Sciatic nerve (tissue), 2 donors: ENCODE results near the gene MSI1. TPM values are rescaled to one million over a fixed set of nuclear protein-coding genes. Genes with fewer than 3 reads are reported as not detected.

Experiments
- ATAC-seq: fragments of 200-7000 bp; cut with Tn5 transposase; one replicate; pipeline ENCODE4 v1.9.1; 2020; ENCODE audit warnings: mild to moderate bottlenecking, moderate library complexity
- DNase-seq: peaks from one replicate; pipeline ENCODE4 v3.0.0-alpha.2; 2020; ENCODE audit warnings: low spot score
- intact Hi-C: fragments of 100-400 bp; cut with DNase I; formaldehyde crosslinking; loops from one replicate; pipeline ENCODE4 v1.14.2; 2022
- total RNA-seq: library from RNA; stranded (reverse); fragmentation: NEBNext Ultra II Directional; extraction: Animal tissue kit (Norgen Biotek cat#: 25700); gene quantifications from one replicate; pipeline ENCODE4 v1.2.1, GENCODE V29; 2021
- donor health status: DM: no; HTN: no; CAD: no.
- donor health status: DM: no; HTN: no; CAD: no.

The MSI1 gene
- total RNA-seq, 1 donor from 2014 or later = 2.2 TPM

DNA sequence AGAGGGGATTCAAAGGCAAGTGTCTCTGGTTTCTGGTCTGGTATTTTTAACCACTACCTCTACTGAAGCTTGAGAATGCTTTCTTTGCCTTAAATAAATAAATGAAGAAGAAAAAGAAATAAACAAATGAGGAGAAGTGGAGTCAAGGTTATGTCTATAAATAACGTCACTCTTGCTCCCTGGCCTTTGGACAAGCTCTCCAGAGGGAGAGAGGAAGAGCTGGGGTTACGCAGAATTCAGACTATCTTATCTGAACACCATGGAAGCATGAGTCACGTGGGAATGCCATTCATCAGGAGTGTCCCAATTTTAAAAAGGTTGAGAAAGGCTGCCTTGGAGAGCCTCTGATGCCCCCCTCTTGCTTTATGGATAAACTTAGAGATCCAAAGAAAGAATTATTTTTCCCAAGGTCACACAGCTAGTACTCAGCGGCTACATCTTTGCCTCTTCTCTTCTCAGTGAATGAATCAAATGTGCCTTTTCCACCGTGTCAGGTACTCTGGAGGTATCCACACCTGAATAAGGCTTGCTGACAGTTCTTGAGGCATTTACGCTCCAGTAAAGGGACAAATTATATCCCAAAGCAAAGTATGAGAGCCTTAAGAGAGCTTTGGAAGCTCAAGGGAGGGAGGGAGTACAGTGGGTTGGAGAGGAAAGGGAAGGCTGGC lies 12.9 kb upstream of the MSI1 start:
- DNase-seq (no peak), ATAC-seq (no peak)
- intact Hi-C loops = no loop called here

DNA sequence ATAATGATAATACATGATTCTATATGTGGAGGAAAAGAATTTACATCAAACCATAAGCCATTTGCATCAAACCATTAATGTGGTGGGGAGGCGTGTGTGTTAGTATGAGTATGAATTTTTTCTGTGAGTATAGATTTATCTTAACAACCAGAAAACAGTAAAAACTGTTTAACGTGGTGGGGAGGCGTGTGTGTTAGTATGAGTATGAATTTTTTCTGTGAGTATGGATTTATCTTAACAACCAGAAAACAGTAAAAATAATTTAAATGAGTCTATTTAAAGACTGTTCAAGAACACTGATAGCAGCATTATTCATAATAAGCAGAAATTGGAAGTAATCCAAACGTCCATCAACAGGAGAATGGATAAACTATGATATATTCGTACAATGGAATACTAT lies 9.1 kb upstream of the MSI1 start:
- DNase-seq = no peak
- intact Hi-C loops = no loop called here
- no peak for ATAC-seq

DNA sequence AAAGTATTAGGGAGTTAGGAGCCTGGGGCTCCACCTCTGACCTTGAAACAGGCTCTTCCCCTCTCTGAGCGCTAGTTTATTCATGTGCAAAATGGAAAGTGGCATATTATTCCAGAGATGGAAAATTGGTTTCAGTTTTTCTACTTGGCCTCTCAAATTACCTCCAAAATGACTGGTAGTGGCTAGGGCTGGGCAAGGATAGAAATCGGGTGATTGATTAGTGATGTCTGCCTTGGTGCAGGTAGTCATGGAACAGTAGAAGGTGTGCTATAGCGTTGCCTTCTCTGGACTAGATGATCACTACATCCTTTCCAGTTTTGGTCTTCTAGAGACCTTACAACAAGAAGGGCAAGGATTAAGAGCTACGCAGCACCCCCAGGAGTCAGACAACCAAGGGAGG lies 8.6 kb upstream of the MSI1 start:
- intact Hi-C loops = no loop called here
- ATAC-seq = no peak
- DNase-seq = no peak

DNA sequence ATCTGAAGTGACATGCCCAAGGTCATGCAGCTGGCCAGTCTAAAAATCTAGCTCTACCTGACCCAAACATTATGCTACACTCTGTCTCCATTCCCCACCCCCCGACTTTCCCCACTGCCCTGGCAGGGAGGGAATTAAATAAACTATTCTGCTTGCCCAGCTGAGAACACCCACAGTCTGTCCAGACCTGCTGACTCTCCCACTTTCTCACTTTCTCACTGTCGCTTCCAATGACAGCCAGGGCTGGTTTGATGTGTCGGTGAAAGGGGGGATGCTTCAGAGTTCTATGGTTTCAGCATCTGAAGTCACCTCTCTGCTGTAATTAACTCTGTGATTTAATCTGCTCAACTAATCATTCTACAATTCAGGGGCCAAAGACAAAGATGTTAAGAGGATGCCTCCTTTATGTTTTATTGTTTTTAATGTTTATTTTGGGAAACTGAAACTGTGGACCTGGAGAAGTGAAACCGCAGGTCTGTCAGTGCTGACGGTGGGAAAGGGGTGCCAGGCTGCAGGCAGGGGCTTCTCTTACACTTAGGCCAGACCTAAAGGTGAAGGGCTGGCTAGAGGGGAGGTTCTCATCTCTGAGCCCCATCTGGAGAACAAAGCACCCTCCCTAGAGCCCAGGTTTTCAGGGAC lies 8.1 kb upstream of the MSI1 start:
- intact Hi-C loops = no loop called here
- DNase-seq (no peak), ATAC-seq (no peak)

DNA sequence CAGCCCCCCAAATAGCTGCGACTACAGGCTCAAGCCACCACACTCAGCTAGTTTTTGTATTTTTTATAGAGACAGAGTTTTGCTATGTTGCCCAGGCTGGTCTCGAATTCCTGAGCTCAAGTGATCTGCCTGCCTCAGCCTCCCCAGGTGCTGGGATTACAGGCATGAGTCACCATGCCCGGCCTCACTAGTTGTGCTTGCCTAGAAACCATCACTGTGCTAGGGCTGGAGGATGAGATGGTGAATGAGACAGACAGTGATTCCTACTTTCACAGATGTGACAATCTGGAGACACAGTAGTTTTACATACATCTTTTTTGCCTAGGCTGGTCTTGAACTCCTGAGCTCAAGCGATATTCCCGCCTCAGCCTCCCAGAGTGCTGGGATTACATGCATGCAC lies 7.5 kb upstream of the MSI1 start:
- no peak for DNase-seq
- intact Hi-C loops = no loop called here
- no peak for ATAC-seq

DNA sequence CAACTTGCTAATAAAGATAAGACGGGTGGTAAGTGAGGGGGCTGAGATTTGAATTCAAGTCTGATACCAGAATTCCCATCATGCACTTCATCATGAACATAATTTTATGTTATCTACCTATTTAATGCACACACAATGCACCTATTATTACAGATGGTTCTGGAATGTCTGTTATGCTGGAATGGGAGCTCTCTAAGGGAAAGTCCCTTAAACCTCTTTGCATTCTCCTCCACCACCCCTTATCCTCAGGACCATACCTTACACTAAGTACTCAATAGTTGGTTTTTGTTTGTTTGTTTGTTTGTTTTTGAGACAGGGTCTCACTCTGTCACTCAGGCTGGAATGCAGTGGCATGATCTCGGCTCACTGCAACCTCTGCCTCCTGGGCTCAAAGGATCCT lies 7.0 kb upstream of the MSI1 start:
- ATAC-seq (no peak), DNase-seq (no peak)
- intact Hi-C loops = no loop called here

DNA sequence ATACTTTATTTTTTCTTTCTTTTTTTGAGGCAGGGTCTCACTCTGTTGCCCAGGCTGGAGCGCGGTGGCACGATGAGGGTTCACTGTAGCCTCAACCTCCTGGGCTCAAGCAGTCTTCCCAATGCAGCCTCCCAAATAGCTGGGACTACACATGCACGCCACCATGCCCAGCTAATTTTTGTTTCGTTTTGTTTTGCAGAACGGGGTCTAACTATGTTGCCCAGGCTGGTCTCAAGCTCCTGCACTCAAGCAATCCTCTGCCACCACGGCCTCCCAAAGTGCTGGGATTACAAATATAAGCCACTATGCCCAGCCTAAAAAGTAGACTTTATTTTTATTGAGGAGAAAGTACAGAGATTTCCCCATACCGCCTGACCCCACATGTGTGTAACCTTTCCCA lies 4.7 kb upstream of the MSI1 start:
- intact Hi-C loops = no loop called here
- DNase-seq (no peak), ATAC-seq (no peak)

DNA sequence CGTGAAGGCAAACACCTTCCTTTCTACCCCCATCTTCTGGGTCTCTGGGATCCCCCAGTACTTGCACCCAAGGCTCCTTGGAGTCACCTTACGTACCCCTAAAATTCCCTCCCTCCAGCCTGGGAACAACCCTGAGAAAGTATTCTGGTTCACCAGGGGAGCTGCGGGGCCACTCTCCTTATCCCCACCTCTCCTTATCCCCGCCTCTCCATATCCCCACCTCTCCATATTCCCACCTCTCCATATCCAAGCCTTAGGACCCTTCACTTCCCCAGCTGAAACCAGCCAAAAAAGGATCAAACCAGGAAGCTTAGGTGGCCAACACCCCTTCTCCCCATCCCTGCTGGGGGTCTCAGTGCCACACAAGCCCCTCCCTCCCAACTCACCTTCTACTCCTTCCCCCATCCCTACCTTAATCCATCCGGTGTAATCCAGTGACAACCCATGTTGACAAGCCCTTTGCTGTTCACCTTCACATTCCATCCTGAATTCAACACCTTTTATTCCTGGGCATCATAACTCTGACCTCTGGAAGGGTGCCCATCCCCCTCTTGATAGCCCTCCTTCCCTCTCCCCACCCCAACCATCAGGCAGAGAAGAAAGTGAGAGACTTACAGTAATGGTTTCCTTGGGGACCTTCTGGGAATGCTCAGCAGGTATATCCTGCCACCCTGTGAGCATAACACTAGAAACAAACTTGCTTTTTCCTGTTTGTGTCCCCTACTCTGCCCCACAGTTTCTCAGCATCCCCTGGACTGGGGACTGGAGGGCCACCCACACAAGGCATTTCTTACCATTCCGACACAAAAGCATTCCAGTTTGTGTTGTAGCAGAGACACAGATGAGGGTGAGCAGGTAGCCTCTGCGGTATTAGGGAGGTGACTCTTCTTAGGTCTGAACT lies 1.6 kb upstream of the MSI1 start:
- no peak for ATAC-seq
- no peak for DNase-seq
- intact Hi-C loops = no loop called here

DNA sequence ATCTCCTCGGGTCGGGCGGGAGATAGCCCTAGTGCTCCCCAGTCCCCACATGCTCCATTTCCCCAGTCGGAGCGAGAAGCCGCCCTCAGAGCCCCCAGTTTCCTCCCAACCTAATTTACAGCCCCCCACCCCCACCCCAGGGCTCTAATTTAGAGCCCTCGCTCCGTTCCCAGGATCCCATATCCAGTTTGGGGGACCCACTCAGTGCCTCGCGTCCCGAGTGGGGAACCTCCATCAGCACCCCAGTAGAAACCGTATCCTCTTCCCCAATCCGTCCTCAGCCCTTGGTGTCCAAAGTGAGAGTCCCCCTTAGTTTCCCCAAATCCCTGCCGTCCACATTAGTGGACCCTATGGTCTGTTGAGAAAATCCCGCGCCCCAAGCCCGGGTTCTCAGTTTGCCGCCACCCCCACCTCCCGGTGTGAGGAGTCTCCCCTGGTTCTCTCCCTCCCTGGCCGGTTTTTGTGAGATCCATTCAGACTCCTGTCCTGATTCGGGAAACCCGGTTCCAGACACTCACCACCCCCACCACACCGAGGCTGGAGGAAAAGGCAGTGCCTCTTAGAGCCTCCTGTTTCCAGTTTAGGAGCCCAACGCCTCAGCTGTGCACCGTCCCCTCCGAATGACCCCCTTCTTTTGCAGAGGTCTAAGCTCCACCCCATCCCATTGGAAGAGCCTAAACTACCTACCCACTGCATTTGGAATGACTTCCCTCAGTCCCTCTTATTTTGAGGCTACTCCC lies 809 bp upstream of the MSI1 start:
- no peak for ATAC-seq
- no peak for DNase-seq
- intact Hi-C loops = no loop called here

DNA sequence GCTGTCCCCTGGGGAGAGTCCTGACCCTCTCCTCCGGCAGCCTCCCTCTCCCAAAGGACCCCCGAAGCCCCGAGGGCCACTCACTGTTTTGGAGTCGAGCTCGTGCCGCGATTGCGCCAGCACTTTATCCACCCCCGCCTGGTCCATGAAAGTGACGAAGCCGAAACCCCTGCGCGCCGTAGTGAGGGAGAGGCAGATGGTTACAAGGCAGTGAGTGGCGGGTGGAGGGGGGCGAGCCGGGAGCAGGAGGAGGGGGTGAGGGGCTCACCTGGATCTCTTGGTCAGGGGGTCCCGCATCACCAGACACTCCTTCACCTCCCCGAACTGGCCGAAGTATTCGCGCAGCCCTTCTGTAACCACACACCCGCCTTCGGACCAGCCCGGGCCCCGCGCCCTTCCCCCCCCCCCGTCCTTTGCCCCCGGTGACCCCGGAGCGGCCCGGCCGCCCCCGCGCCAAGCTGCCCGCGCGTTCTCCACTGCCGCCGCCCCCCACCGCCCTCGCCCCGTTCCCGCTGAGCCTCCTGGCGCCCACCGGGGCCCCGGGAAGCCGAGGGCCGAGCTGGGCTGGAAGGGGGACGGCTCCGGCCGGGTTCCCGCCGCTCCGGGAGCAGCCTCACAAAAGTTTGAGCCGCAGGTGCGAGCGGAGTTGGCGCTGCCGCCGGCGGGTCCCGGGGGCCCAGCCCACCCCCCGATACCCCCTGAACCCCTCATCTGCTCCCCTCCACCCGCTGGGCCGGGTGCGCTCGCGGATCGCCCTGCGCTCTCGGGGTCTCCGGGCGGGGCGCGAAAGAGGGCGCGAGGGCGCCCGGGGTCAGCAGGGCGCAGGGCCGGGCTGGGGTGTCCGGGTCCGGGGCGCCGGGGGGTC lies 808 bp downstream of the MSI1 start:
- ATAC-seq (peak; percentile 57), DNase-seq (no peak)
- intact Hi-C loops = no loop called here

DNA sequence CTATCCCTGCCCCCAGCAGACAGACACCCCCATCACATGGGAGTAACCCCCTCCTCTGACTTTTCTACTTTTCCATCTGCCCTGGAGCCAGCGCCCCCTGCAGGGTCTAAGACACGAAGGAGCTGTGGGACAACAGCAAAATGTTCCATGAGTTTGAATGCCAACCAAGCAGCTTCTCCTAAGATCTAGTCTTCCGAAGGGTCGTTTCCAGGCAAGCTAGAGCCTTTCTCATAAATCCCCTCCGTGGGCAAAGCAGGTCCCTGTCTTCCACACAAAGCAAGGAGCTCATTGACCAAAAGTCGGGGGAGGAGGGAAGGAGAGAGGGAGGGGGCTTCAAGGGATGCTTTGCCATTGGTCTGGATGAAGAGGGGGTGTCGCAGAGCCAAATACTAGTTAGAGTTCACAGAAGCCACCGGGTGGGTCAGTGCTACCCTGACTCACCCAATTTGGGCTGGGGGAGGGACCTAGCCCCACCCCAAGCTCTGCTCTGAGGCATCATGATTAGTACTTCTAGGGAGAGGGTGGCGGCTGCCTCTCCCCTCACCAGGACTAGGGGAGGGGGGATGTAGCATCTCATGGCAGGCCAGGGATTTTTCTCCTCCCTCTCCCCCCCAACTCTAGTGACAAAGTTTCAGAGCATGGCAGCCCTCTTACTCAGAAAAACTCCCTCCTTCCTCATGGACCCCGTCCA lies 1.6 kb downstream of the MSI1 start:
- DNase-seq (no peak), ATAC-seq (peak; percentile 25)
- intact Hi-C loops = no loop called here

DNA sequence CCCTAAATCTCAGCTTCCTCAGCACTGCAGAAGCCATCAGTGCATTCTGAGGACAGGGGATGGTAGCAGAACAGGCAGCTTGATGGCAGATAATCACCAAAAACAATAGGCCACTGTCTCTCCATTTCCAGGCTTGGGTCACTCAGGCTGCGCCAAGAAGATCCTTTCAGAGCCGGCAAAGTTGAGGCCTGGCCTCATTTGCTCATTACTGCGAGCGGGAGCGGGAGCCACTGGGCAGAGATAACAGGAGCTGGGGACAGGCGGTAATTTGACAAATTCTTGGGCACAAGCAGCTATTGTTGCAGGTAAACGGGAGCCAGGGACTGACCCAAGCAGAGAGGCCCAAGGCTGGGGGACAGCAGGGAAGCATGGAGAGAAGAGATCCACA lies 2.1 kb downstream of the MSI1 start:
- ATAC-seq (no peak), DNase-seq (no peak)
- intact Hi-C loops = no loop called here

DNA sequence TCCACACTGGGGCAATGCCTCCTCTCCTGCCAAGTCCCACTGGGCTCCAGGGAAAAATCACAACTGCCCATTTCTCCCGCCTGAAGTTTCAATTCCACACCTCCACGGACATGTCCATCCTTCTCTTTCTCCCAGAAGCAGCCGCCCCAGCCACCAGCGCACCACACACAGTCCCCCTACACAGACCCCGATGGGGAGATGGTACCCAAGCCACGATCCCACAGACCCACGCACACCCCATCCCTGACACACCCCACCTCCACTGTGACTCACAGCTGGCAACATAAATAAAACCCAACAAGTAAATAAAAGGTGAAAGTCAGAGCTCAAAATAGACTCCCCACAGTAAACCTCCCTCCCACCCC lies 2.6 kb downstream of the MSI1 start:
- ATAC-seq (no peak), DNase-seq (no peak)

DNA sequence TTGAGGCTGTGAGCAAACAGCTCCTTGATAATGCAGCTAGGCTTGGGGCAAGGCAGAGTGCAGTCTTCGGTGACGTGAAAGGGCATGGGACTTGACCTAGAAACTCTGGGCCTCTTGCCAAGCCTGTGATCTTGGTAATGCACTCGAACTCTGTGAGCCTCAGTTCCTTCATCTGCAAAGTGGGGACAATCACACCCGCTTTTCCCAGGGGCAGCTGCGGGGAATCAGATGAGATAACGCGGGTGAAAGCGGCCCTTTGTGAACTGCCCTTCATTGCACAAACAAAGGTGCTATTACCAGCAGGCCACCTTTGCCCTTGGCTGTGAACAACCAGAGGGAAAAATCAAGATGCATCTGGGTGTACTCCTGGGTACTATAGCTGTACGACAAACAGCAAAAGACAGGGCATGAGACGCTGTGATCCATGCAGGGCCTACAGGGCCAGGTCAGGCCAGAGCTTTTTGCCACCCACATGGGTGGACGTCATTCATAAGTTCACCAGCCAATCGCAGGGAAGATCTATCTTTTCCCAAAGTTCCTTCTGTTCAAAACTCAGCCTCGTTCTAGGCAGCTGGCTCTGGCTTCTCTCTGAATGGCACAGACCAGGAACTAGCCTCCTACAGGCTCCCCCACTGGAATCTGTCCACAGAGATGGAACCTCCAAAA lies 3.2 kb downstream of the MSI1 start:
- intact Hi-C loops = no loop called here

More for the DNA sequence above, 2.6 kb downstream of the MSI1 start:
- intact Hi-C loops = no loop called here

DNA sequence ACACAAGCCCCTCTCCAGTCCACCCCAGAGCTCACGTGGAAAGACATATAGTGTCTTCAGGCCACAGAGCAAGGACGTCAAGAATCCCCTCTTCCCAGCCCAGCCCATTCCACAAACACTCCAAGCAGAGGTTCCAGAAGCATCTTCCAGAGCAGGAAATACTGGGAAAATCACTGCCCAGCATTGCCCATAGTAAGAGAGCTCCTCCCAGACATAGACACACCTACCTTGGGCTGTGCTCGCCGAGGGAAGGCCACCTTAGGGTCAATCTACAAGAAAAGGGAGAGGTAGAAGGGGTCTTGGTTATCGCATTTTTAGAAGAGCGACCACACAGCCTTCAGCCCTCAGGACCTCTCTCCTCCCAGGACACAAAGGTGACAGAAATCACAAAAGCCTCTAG lies 4.5 kb downstream of the MSI1 start:
- ATAC-seq (no peak), DNase-seq (no peak)
- intact Hi-C loops = no loop called here

More for the DNA sequence above, 3.2 kb downstream of the MSI1 start:
- no peak for ATAC-seq
- no peak for DNase-seq

DNA sequence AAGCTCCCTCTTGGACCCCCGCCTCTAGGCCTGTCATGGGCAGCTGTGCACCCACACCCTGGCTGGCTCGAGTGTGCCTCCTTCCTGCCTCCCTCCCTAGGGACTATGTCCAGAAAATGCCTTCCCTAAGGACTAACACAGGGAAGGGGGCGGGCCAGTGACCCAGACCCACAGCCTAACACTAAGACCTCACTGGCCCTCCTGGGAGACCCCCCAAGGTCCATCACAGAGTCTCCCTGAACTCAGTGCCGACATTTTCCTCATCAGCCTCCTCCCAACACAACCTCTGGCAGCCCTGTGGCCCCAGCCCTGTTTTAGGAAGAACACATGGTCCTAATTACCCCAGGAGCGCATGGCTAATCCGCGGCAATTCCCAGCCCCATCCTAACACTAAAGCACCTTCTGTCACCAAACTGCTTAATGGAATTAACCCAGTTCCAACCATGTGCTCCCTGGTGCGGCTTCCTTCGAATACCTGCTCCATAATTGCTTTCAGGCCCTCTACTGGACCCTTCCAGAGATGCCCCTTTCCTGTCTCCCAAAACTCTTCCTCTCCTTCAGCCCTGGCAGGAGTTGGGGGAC lies 5.6 kb downstream of the MSI1 start:
- ATAC-seq (no peak), DNase-seq (no peak)
- intact Hi-C loops = no loop called here

DNA sequence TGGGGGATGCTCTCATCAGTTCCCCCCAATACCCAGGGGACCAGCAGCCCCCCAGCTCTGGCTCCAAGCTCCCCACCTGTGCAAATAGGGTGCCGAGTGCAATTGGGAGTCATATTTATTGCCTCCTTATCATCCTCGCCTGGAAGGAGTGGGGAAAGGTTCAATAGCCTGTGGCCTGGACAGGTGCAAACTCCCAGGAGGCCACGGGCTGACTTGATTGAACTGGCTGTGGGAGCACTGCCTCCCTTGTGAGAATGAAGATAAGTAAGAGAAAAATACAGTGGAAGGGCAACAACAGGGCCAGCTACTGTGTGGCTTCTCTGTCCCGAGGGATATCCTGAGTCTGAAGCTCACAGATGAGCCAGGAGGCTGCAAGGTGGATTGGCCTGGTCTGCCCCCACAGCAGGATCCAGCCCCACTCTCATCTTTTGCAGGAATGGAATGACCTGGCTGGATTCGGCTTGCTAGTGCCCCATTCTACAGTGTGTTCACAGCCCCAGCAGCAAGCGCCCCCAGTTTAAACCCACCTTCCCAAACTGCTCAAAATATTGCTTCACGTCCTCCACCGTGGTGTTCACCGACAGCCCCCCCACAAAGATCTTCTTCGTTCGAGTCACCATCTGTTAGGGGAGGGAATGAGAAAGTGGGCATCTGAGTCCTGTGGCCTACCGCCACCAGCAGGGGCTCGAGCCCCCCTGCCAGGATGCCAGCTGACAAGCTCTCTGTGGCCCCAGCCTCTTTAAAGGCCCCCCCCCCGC lies 6.3 kb downstream of the MSI1 start:
- DNase-seq (no peak), ATAC-seq (no peak)
- intact Hi-C loops = no loop called here
